Astrocyte (in vitro differentiated cells and primary cell): ENCODE measurements around the gene KIF19. TPM values are rescaled to one million over a fixed set of nuclear protein-coding genes. Genes with fewer than 3 reads are reported as not detected.

Experiments used
- DNase-seq: peaks from one replicate; pipeline ENCODE4 v3.0.0-alpha.2; 2010; ENCODE audit warnings: low read depth
- FAIRE-seq: peaks from 2 replicates; lab custom pipeline; 2011; peaks lifted over from hg19 to GRCh38; lab: Jason Lieb, UNC
- H2AFZ ChIP-seq: 2 replicates; pipeline ENCODE4 v1.6.0; 2012; ENCODE audit warnings: low read depth, low read length, inconsistent platforms
- H3K27ac ChIP-seq: 2 replicates; pipeline ENCODE4 v1.5.1; 2011; ENCODE audit warnings: low read depth, low read length, inconsistent platforms
- H3K27me3 ChIP-seq: 2 replicates; pipeline ENCODE4 v1.6.0; 2011; ENCODE audit warnings: low read length, inconsistent platforms; ENCODE audit not compliant: insufficient read depth
- H3K36me3 ChIP-seq: 2 replicates; pipeline ENCODE4 v1.5.1; 2011; ENCODE audit warnings: low read length, inconsistent platforms; ENCODE audit not compliant: insufficient read depth
- H3K4me1 ChIP-seq: 2 replicates; pipeline ENCODE4 v1.5.1; 2011; ENCODE audit warnings: low read length, inconsistent platforms; ENCODE audit not compliant: insufficient read depth
- H3K4me2 ChIP-seq: 2 replicates; pipeline ENCODE4 v1.6.0; 2012; ENCODE audit warnings: low read length, inconsistent platforms
- H3K4me3 ChIP-seq: 2 replicates; pipeline ENCODE4 v1.5.1; 2011; ENCODE audit warnings: low read depth, mild to moderate bottlenecking, low read length, inconsistent platforms; ENCODE audit not compliant: insufficient read depth
- H3K79me2 ChIP-seq: 2 replicates; pipeline ENCODE4 v1.6.0; 2012; ENCODE audit warnings: mild to moderate bottlenecking, low read length, inconsistent platforms; ENCODE audit not compliant: insufficient read depth
- H3K9ac ChIP-seq: 2 replicates; pipeline ENCODE4 v1.6.0; 2012; ENCODE audit warnings: mild to moderate bottlenecking, low read length, inconsistent platforms
- H3K9me3 ChIP-seq: 2 replicates; pipeline ENCODE4 v1.5.1; 2012; ENCODE audit warnings: low read depth, mild to moderate bottlenecking, low read length, inconsistent platforms; ENCODE audit not compliant: insufficient read depth
- H4K20me1 ChIP-seq: 2 replicates; pipeline ENCODE4 v1.6.0; 2012; ENCODE audit warnings: low read length, inconsistent platforms; ENCODE audit not compliant: insufficient read depth
- H3K27ac Mint-ChIP-seq: one replicate; pipeline ENCODE4 v1.8.0; 2021; ENCODE audit warnings: mild to moderate bottlenecking, mixed read lengths; ENCODE audit not compliant: unreplicated experiment
- H3K27me3 Mint-ChIP-seq: one replicate; pipeline ENCODE4 v1.8.0; 2021; ENCODE audit warnings: low read depth, mixed read lengths; ENCODE audit not compliant: unreplicated experiment
- H3K36me3 Mint-ChIP-seq: one replicate; pipeline ENCODE4 v1.8.0; 2021; ENCODE audit warnings: low read depth, mixed read lengths; ENCODE audit not compliant: unreplicated experiment
- H3K4me1 Mint-ChIP-seq: one replicate; pipeline ENCODE4 v1.8.0; 2021; ENCODE audit warnings: low read depth, mixed read lengths; ENCODE audit not compliant: unreplicated experiment
- H3K4me3 Mint-ChIP-seq: one replicate; pipeline ENCODE4 v1.8.0; 2021; ENCODE audit warnings: mild to moderate bottlenecking, moderate library complexity, mixed read lengths; ENCODE audit not compliant: unreplicated experiment
- H3K9me3 Mint-ChIP-seq: one replicate; pipeline ENCODE4 v1.8.0; 2021; ENCODE audit warnings: mild to moderate bottlenecking, mixed read lengths; ENCODE audit not compliant: unreplicated experiment
- EZH2 ChIP-seq: IDR thresholded peaks from 2 replicates; pipeline ENCODE4 v1.6.1; 2012; ENCODE audit warnings: mild to moderate bottlenecking, low read length, inconsistent platforms; ENCODE audit not compliant: insufficient read depth
- total RNA-seq: library from RNA; stranded (reverse); gene quantifications from 2 replicates; pipeline ENCODE4 v1.2.1, GENCODE V29; 2021
- TF ChIP-seq, protein P1 (sequence below): IDR thresholded peaks from 2 replicates; pipeline ENCODE4 v1.5.1; 2011; ENCODE audit warnings: low read depth, mild to moderate bottlenecking, inconsistent platforms, low read length, moderate library complexity; ENCODE audit not compliant: insufficient read depth

The KIF19 gene
- total RNA-seq, 1 donor from 2014 or later = not detected

DNA sequence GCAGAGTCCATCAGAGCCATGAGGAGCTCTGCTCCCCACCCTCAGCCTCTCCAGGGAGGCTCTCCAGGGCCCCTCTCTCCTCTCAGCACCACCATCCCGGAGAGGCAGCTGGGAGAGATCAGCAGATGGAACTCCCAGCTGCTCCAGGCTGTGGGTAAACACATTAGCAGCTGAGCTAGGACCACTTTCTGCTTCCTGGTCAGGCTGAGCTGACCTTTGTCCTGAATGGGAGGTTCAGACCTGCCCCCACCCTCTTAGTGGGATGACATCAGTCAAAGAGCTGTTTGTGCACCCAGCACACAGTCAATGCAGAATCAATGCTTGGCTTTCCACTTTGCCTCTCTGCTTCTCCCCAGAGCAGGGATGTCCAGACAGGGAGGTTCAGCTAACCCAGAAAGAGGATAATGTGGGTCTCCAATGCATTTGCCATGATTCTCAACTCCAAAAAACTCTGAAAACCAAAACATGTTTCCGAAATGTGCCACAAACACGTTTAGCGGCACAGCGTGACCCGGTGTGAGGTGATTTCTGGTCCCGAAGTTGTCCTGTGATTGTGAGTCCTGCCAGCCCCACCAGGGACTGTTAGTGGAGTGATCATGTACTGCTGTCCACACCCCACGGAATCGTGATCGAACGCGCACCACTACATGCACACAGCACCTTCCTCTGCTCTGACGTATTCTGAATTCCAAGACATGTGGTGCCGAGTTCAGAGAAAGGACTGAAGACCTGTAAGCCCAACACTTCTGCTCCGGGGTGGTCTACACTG, 48.0 kb downstream of the KIF19 start:
- H3K27ac ChIP-seq = no peak overlapping the region
- FAIRE-seq = no peak

DNA sequence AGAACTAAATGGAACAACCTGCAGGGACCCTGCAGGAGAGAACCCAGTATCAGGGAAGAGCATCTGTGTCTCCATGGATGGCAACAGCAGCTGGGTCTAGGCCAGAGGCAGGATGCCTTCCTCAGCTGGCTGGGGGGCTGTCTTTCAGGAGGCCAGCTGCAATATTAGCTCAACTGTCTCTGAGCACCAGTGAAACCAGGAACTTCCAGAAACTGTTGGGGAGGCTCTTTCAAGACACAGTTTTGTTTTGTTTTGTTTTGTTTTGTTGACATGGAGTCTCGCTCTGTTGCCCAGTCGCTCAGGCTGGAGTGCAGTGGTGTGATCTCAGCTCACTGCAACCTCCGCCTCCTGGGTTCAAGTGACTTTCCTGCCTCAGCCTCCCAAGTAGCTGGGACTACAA, 48.8 kb downstream of the KIF19 start:
- Mint-ChIP-seq H3K36me3 (no peaks in the 10 kb centered on the region), H3K27me3 (peaks cover 51% of the 10 kb centered on the region), H3K9me3 (peaks cover 2% of the 10 kb centered on the region), H3K27ac (no peak overlapping the region), H3K4me1 (no peaks in the 10 kb centered on the region), H3K4me3 (no peak overlapping the region)
- Histone ChIP-seq H3K36me3 (no peaks in the 10 kb centered on the region), H3K27ac (no peak overlapping the region), H3K4me2 (no peak overlapping the region), H3K4me3 (no peak overlapping the region), H3K4me1 (no peaks in the 10 kb centered on the region), H3K9ac (no peak overlapping the region), H4K20me1 (no peaks in the 10 kb centered on the region), H2AFZ (no peak overlapping the region), H3K27me3 (peaks cover 3% of the 10 kb centered on the region), H3K79me2 (no peaks in the 10 kb centered on the region), H3K9me3 (no peaks in the 10 kb centered on the region)
- DNase-seq = no peak
- TF ChIP-seq, protein P1, sequence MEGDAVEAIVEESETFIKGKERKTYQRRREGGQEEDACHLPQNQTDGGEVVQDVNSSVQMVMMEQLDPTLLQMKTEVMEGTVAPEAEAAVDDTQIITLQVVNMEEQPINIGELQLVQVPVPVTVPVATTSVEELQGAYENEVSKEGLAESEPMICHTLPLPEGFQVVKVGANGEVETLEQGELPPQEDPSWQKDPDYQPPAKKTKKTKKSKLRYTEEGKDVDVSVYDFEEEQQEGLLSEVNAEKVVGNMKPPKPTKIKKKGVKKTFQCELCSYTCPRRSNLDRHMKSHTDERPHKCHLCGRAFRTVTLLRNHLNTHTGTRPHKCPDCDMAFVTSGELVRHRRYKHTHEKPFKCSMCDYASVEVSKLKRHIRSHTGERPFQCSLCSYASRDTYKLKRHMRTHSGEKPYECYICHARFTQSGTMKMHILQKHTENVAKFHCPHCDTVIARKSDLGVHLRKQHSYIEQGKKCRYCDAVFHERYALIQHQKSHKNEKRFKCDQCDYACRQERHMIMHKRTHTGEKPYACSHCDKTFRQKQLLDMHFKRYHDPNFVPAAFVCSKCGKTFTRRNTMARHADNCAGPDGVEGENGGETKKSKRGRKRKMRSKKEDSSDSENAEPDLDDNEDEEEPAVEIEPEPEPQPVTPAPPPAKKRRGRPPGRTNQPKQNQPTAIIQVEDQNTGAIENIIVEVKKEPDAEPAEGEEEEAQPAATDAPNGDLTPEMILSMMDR = no peak
- no peak for TF ChIP-seq EZH2
- FAIRE-seq = no peak

More for the DNA sequence above, 48.0 kb downstream of the KIF19 start:
- no peak overlapping the region for H3K4me3 Mint-ChIP-seq
- H3K9ac ChIP-seq = no peak overlapping the region
- H3K27me3 Mint-ChIP-seq = peaks cover 57% of the 10 kb centered on the region
- H3K36me3 ChIP-seq = no peaks in the 10 kb centered on the region
- H2AFZ ChIP-seq = no peak overlapping the region
- no peak for TF ChIP-seq EZH2
- TF ChIP-seq, protein P1 = no peak
- no peak overlapping the region for H3K4me2 ChIP-seq
- H4K20me1 ChIP-seq = no peaks in the 10 kb centered on the region
- H3K27ac Mint-ChIP-seq = no peak overlapping the region
- no peak for DNase-seq
- H3K9me3 ChIP-seq = no peaks in the 10 kb centered on the region
- H3K79me2 ChIP-seq = no peaks in the 10 kb centered on the region
- no peaks in the 10 kb centered on the region for H3K36me3 Mint-ChIP-seq
- no peaks in the 10 kb centered on the region for H3K4me1 ChIP-seq
- H3K4me1 Mint-ChIP-seq = peaks cover 2% of the 10 kb centered on the region
- no peak overlapping the region for H3K4me3 ChIP-seq
- H3K9me3 Mint-ChIP-seq = peaks cover 2% of the 10 kb centered on the region
- H3K27me3 ChIP-seq = peaks cover 3% of the 10 kb centered on the region

DNA sequence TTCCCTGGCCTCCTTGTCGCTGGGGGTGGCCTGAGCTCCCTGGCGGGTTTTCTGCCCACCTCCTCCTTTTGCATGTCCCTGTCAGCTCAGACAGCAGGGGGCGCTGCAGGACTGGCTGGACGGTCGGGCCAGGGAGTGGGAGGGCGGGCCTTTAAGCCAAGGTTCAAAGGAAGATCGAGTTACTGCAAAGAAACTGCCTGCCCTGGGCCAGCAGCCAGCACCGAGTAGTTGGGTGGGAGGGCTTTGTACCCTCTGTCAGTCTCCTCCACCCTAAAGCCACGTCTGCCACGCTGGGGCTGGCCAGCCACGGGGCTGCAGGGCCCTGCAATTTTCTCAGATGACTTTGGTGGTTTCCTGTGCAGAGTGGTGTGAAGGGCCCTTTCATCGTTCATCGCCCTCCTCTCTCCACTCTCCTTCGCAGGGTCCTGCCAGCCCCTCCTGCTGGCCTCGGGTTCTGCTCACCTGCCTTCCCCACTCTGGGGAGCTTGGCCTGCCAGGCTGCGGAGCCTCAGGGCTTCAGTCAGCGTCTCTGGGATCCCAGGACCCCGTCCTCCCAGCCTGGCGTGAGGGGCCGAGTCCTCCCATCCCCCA, 53.6 kb downstream of the KIF19 start:
- Histone ChIP-seq H3K4me3 (no peak overlapping the region), H3K9ac (no peak overlapping the region), H3K36me3 (no peaks in the 10 kb centered on the region), H2AFZ (peak overlapping the region; percentile 63), H4K20me1 (no peaks in the 10 kb centered on the region), H3K79me2 (no peaks in the 10 kb centered on the region), H3K27me3 (no peaks in the 10 kb centered on the region), H3K4me2 (peak overlapping the region; percentile 67), H3K9me3 (no peaks in the 10 kb centered on the region), H3K4me1 (no peaks in the 10 kb centered on the region), H3K27ac (no peak overlapping the region)
- TF ChIP-seq, protein P1 = peak; percentile 53
- TF ChIP-seq EZH2 = no peak
- Mint-ChIP-seq H3K36me3 (no peaks in the 10 kb centered on the region), H3K4me3 (no peak overlapping the region), H3K4me1 (no peaks in the 10 kb centered on the region), H3K9me3 (no peaks in the 10 kb centered on the region), H3K27me3 (peaks cover 47% of the 10 kb centered on the region), H3K27ac (no peak overlapping the region)
- DNase-seq = peak; percentile 31
- no peak for FAIRE-seq
